Duodenal mucosa (tissue), 2 donors: ENCODE results near the gene MSI2.

Experiments used
- H3K27ac ChIP-seq: one replicate; pipeline ENCODE4 v1.7.0; 2013; ENCODE audit warnings: low read depth, low read length
- H3K27me3 ChIP-seq, 2 donors: one replicate each; pipeline ENCODE4 v1.7.0; 2013; ENCODE audit warnings: low read length in 2 of 2, control low read depth in 1 of 2; ENCODE audit not compliant: insufficient read depth in 2 of 2, control insufficient read depth in 1 of 2
- H3K36me3 ChIP-seq, 2 donors: one replicate each; pipeline ENCODE4 v1.7.0; 2013; ENCODE audit warnings: low read length in 2 of 2, control low read depth in 1 of 2; ENCODE audit not compliant: insufficient read depth in 2 of 2, control insufficient read depth in 1 of 2
- H3K4me1 ChIP-seq, 2 donors: one replicate each; pipeline ENCODE4 v1.7.0; 2013; ENCODE audit warnings: low read length in 2 of 2, control low read depth in 1 of 2; ENCODE audit not compliant: insufficient read depth in 2 of 2, control insufficient read depth in 1 of 2
- H3K4me3 ChIP-seq, 2 donors: one replicate each; pipeline ENCODE4 v1.7.0; 2013; ENCODE audit warnings: low read length in 2 of 2, low read depth in 1 of 2
- H3K9ac ChIP-seq, 2 donors: one replicate each; pipeline ENCODE4 v1.7.0; 2013; ENCODE audit warnings: low read length in 2 of 2, low read depth in 1 of 2
- H3K9me3 ChIP-seq, 2 donors: one replicate each; pipeline ENCODE4 v1.7.0; 2013; ENCODE audit warnings: low read length in 2 of 2, control low read depth in 1 of 2; ENCODE audit not compliant: control insufficient read depth in 1 of 2

The MSI2 gene

GRCh38 chr17:57331423-57331822, 75.1 kb downstream of the MSI2 start:
- H3K27ac ChIP-seq = no peak overlapping the region
- H3K9me3 ChIP-seq = no peaks in the 10 kb centered on the region
- no peak overlapping the region for H3K9ac ChIP-seq
- H3K4me1 ChIP-seq = peaks cover 0 to under 1% of the 10 kb centered on the region in 2 donors
- H3K4me3 ChIP-seq = no peak overlapping the region
- H3K27me3 ChIP-seq = no peaks in the 10 kb centered on the region
- no peaks in the 10 kb centered on the region for H3K36me3 ChIP-seq

GRCh38 chr17:57332501-57332900, 76.2 kb downstream of the MSI2 start:
- Histone ChIP-seq H3K27me3 (no peaks in the 10 kb centered on the region), H3K36me3 (no peaks in the 10 kb centered on the region), H3K4me1 (no peaks in the 10 kb centered on the region), H3K9ac (no peak overlapping the region), H3K27ac (no peak overlapping the region), H3K4me3 (no peak overlapping the region), H3K9me3 (no peaks in the 10 kb centered on the region)

DNA sequence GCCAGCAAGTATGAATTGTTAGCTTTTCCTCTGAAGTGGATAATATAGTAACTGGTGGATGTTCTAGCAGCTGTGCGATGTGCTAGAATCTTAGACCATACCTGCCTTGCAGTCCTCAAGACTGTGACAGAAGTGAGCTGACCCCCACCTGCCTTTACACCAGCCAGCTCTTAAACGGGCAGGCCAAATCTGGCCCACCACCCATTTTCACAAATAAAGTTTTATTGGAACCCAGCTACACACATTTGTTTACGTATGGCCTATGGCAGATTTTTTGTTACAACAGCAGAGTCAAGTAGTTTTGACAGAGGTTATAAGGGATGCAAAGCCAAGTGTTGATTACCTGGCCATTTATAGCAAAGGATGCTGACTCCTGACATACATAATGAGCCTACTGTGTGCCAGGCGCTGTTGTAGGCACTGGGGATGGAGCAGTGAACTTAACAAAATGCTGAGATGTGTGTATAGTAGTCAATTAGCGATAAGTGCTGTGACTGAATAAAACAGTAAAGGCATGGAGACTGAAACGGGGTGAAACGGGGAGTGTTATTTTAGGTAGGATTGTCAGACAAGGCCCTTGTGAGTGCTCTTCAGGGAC, 79.0 kb downstream of the MSI2 start:
- Histone ChIP-seq H3K36me3 (no peaks in the 10 kb centered on the region), H3K4me1 (no peaks in the 10 kb centered on the region), H3K27me3 (no peaks in the 10 kb centered on the region), H3K27ac (no peak overlapping the region), H3K9me3 (no peaks in the 10 kb centered on the region), H3K4me3 (no peak overlapping the region), H3K9ac (no peak overlapping the region)

GRCh38 chr17:57337390-57337789, 81.1 kb downstream of the MSI2 start:
- H3K36me3 ChIP-seq = no peaks in the 10 kb centered on the region
- H3K4me3 ChIP-seq = no peak overlapping the region
- no peak overlapping the region for H3K27ac ChIP-seq
- no peaks in the 10 kb centered on the region for H3K4me1 ChIP-seq
- H3K9me3 ChIP-seq = no peaks in the 10 kb centered on the region
- H3K9ac ChIP-seq = no peak overlapping the region
- H3K27me3 ChIP-seq = no peaks in the 10 kb centered on the region

- Histone ChIP-seq H3K9me3 (no peaks in the 10 kb centered on the region), H3K9ac (no peak overlapping the region), H3K27me3 (no peaks in the 10 kb centered on the region), H3K4me3 (no peak overlapping the region), H3K27ac (no peak overlapping the region), H3K4me1 (no peaks in the 10 kb centered on the region), H3K36me3 (no peaks in the 10 kb centered on the region)
These were observed 82.1 kb downstream of the MSI2 start for GRCh38 chr17:57338257-57338914.

DNA sequence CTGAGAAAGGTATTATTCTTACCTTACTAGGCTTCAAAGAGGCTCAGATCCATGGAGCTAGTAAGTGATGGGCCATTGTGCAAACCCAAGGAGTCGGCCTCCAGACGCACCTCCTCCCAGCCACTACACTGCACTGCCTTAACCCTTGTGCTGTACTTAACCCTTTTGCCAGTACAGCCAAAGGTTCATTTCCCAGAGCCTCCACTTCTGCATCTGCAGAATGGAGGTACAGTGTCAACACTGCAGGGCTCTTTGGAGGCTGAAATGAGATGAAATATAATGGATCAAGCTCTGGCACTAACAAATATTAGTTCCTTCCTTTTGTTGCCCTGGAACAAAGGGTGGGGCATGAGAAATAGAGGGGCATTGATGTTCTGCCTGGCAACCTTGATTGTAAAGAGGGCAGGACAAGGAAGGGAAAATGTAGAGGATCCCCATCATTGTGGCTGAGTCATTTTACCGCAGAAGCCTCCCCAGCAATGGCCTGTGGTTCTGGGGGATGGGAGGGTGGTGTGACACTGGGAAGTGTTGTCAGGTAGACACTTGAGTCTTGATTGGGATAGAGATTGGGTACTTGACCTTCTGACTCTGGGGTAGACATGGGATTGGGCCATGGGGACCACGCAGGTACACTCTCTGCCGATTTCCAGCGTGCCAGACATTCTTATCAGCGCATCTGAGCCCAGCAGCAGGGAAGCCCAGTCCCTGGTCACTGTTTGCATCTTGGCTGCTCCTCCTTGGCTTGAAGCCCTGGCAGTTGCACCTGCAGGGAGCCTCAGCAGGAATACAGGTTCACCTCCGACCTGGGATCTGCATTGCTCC, 84.0 kb downstream of the MSI2 start:
- Histone ChIP-seq H3K9ac (no peak overlapping the region), H3K4me3 (no peak overlapping the region), H3K27me3 (no peaks in the 10 kb centered on the region), H3K9me3 (no peaks in the 10 kb centered on the region), H3K36me3 (no peaks in the 10 kb centered on the region), H3K27ac (no peak overlapping the region), H3K4me1 (no peaks in the 10 kb centered on the region)

DNA sequence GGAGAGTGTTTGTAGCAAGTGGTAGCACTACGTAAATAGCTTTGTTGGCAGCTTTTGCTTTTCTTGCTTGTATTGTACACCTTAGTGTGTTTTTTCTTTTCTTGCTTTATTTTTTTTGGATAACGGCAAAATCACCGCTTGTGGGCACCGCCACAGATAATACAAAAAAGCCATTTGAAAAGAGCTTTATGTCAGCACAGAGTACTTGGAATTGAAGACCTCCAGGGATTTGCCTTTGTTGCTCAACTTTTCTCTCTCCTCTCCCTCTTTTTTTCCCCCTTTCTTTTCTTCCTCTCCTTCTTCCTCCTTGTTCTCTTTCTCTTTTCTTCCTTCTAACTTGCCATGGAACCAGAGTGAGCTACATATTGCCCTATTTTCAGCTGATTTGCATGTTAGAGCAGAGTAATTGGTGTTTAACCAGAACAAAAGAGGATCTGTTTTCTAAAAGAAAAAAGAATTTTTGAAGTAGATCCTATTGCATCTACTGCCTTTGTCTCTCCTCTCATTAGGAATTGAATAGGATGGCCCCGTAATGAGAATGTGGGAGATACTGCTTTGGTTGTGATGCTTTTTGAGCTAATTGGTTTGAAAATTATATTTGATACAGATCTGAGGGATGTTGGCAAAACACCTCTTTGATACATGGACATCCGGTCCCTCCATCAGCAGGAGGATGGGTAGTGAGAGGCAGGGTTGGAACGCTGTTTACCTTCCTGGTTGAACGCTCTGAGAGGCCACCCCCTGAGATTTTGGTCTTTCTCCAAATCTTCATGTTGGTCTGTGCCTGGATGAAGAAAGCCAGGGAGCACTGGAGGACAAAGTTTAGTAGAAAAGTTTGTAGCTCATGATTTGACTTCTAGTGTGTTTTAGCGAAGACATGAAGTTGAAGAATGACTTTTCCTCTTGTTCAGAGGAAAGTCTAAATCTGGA, 85.6 kb downstream of the MSI2 start:
- Histone ChIP-seq H3K9me3 (no peaks in the 10 kb centered on the region), H3K4me1 (no peaks in the 10 kb centered on the region), H3K27me3 (no peaks in the 10 kb centered on the region), H3K9ac (no peak overlapping the region), H3K27ac (no peak overlapping the region), H3K36me3 (no peaks in the 10 kb centered on the region), H3K4me3 (no peak overlapping the region)

GRCh38 chr17:57342963-57343589, 86.8 kb downstream of the MSI2 start:
- H3K9ac ChIP-seq = no peak overlapping the region
- no peaks in the 10 kb centered on the region for H3K27me3 ChIP-seq
- no peak overlapping the region for H3K27ac ChIP-seq
- no peak overlapping the region for H3K4me3 ChIP-seq
- H3K9me3 ChIP-seq = no peaks in the 10 kb centered on the region
- H3K36me3 ChIP-seq = peaks cover 5 to 6% of the 10 kb centered on the region in 2 donors
- H3K4me1 ChIP-seq = no peaks in the 10 kb centered on the region

GRCh38 chr17:57343717-57344116, 87.4 kb downstream of the MSI2 start:
- Histone ChIP-seq H3K4me3 (no peak overlapping the region), H3K27me3 (no peaks in the 10 kb centered on the region), H3K27ac (no peak overlapping the region)

More at GRCh38 chr17:57343717-57344116, 87.4 kb downstream of the MSI2 start:
- Histone ChIP-seq H3K4me1 (no peaks in the 10 kb centered on the region), H3K36me3 (peaks cover 5 to 6% of the 10 kb centered on the region in 2 donors), H3K9ac (no peak overlapping the region), H3K9me3 (no peaks in the 10 kb centered on the region)
